HT1080 (cell line): ENCODE measurements around the gene MAGEC3. TPM values are rescaled to one million over a fixed set of nuclear protein-coding genes. Genes with fewer than 3 reads are reported as not detected.

ENCODE experiments used
- DNase-seq: peaks from one replicate; pipeline ENCODE4 v3.0.0-alpha.2; 2015; ENCODE audit warnings: low read depth
- total RNA-seq: library from RNA; depleted of rRNA; stranded (reverse); fragments of >200 nt; shearing (Covaris generic); gene quantifications from 2 replicates; pipeline ENCODE4 v1.2.3, GENCODE V29; 2014; rRNA removed

Gene MAGEC3
- total RNA-seq, 1 experiment from 2014 or later: not detected

DNA sequence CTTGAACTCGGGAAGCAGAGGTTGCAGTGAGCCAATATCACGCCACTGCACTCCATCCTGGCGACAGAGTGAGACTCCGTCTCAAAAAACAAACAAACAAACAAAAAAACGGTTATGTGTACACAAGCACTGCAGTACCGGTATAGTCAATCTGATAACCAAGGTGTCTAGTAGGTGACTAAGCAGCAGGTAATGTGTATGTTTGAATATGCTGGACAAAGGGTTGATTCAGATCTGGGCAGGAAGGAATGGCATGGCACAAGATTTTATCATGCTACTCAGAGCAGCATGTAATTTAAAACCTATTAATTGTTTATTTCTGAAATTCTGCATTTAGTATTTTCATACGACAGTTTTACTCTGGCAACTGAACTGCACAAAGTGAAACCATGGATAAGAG lies 107.3 kb downstream of the MAGEC3 start:
- no peak for DNase-seq

DNA sequence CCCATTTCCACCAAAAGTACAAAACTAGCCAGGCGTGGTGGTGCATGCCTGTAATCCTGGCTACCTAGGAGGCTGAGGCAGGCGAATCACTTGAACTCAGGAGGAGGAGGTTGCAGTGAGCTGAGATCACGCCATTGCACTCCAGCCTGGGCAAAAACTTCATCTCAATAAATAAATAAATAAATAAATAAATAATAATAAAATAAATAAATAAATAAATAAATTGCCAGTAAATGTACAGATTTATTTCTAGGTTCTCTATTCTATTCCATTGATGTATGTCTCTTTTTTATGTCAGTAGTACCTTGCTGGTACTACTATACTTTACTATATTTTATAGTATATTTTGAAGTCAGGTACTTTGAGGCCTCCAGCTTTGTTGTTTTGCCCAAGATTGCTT lies 109.2 kb downstream of the MAGEC3 start:
- no peak for DNase-seq

Other genes starting within 250 kb of the MAGEC3 start
- 0.23 and 0.34 TPM in 2 replicates for gene SPANXA2, start 248.6 kb upstream of the MAGEC3 start, total RNA-seq
- 0.30 and 0.40 TPM in 2 replicates for gene SPANXD, start 139.6 kb upstream of the MAGEC3 start, total RNA-seq
- 0.07 TPM in 1 of 2 replicates, not detected in the other for gene MAGEC1, start 65.6 kb downstream of the MAGEC3 start, total RNA-seq